Stimulated activated naive CD8-positive, alpha-beta T cell treated with anti-CD3 and anti-CD28 coated beads, Interleukin-15, Interleukin-2, amounts not matched to agents 100 ng/mL and 50 ng/mL, for 24 hours (primary cell): ENCODE measurements around the gene ADGRV1.

Source experiments
- H3K27ac Mint-ChIP-seq: one replicate; pipeline ENCODE4 v1.8.0; 2021; ENCODE audit warnings: mild to moderate bottlenecking, mixed read lengths
- H3K27me3 Mint-ChIP-seq: one replicate; pipeline ENCODE4 v1.8.0; 2021; ENCODE audit warnings: mixed read lengths
- H3K36me3 Mint-ChIP-seq: one replicate; pipeline ENCODE4 v1.8.0; 2021; ENCODE audit warnings: low read depth, mixed read lengths
- H3K4me1 Mint-ChIP-seq: one replicate; pipeline ENCODE4 v1.8.0; 2021; ENCODE audit warnings: low read depth, mixed read lengths
- H3K4me3 Mint-ChIP-seq: one replicate; pipeline ENCODE4 v1.8.0; 2021; ENCODE audit warnings: mild to moderate bottlenecking, mixed read lengths
- H3K9me3 Mint-ChIP-seq: one replicate; pipeline ENCODE4 v1.8.0; 2021; ENCODE audit warnings: mixed read lengths

The ADGRV1 gene

GRCh38 chr5:90849939-90850338, 291.3 kb downstream of the ADGRV1 start:
- no peaks in the 10 kb centered on the region for H3K36me3 Mint-ChIP-seq
- no peak overlapping the region for H3K27ac Mint-ChIP-seq

GRCh38 chr5:90852531-90852930, 293.9 kb downstream of the ADGRV1 start:
- Mint-ChIP-seq H3K36me3 (no peaks in the 10 kb centered on the region), H3K9me3 (no peaks in the 10 kb centered on the region), H3K27me3 (no peaks in the 10 kb centered on the region), H3K4me1 (no peaks in the 10 kb centered on the region), H3K4me3 (no peak overlapping the region), H3K27ac (no peak overlapping the region)

More at GRCh38 chr5:90849939-90850338, 291.3 kb downstream of the ADGRV1 start:
- no peaks in the 10 kb centered on the region for H3K4me1 Mint-ChIP-seq
- no peaks in the 10 kb centered on the region for H3K9me3 Mint-ChIP-seq
- H3K4me3 Mint-ChIP-seq, result no peak overlapping the region
- H3K27me3 Mint-ChIP-seq, result peaks cover 15% of the 10 kb centered on the region

GRCh38 chr5:90853750-90854149, 295.2 kb downstream of the ADGRV1 start:
- H3K27ac Mint-ChIP-seq, result no peak overlapping the region
- H3K9me3 Mint-ChIP-seq, result no peaks in the 10 kb centered on the region
- no peaks in the 10 kb centered on the region for H3K27me3 Mint-ChIP-seq
- H3K36me3 Mint-ChIP-seq, result no peaks in the 10 kb centered on the region
- no peaks in the 10 kb centered on the region for H3K4me1 Mint-ChIP-seq
- no peak overlapping the region for H3K4me3 Mint-ChIP-seq

- Mint-ChIP-seq H3K9me3 (no peaks in the 10 kb centered on the region), H3K27me3 (no peaks in the 10 kb centered on the region), H3K27ac (no peak overlapping the region), H3K4me3 (no peak overlapping the region), H3K4me1 (no peaks in the 10 kb centered on the region), H3K36me3 (no peaks in the 10 kb centered on the region)
Measured at GRCh38 chr5:90854169-90854568, 295.6 kb downstream of the ADGRV1 start.

DNA sequence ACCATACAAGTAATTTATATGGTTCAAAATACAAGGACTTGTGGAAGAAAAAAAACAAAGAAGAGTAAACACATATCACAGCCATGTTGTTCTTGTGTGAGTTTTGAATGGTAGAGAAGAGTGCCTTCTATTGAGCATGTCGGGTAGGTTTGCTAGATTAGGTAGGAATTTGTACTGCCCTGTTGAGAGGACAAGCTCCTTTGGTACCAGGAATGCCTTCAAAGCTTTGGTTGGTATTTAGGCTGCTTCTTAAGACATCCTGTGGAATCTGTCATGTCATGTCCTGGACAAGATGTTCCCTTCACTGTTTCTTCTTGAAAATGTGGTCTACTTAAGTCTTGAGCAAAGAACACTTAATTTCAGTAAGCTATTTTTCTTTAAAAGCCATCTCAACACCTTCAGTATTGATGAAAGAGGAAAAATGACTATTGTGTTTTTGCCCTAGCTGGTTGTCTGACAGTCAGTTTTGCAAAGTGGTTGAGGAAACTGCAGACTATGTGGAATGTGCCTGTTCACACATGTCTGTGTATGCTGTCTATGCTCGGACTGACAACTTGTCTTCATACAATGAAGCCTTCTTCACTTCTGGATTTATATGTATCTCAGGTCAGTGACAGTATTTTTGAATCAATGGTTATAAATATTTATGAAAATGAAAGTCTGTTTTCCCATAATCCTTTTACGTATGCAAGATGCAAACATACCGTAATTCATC, 296.9 kb downstream of the ADGRV1 start:
- H3K27ac Mint-ChIP-seq, result no peak overlapping the region
- no peaks in the 10 kb centered on the region for H3K36me3 Mint-ChIP-seq
- H3K4me1 Mint-ChIP-seq, result no peaks in the 10 kb centered on the region

GRCh38 chr5:90861843-90862586, 303.4 kb downstream of the ADGRV1 start:
- H3K27ac Mint-ChIP-seq, result no peak overlapping the region
- peaks cover 8% of the 10 kb centered on the region for H3K27me3 Mint-ChIP-seq
- H3K4me1 Mint-ChIP-seq, result no peaks in the 10 kb centered on the region
- H3K36me3 Mint-ChIP-seq, result no peaks in the 10 kb centered on the region
- H3K4me3 Mint-ChIP-seq, result no peak overlapping the region
- no peaks in the 10 kb centered on the region for H3K9me3 Mint-ChIP-seq

More for the DNA sequence above, 296.9 kb downstream of the ADGRV1 start:
- H3K4me3 Mint-ChIP-seq, result no peak overlapping the region
- H3K9me3 Mint-ChIP-seq, result no peaks in the 10 kb centered on the region
- H3K27me3 Mint-ChIP-seq, result no peaks in the 10 kb centered on the region

DNA sequence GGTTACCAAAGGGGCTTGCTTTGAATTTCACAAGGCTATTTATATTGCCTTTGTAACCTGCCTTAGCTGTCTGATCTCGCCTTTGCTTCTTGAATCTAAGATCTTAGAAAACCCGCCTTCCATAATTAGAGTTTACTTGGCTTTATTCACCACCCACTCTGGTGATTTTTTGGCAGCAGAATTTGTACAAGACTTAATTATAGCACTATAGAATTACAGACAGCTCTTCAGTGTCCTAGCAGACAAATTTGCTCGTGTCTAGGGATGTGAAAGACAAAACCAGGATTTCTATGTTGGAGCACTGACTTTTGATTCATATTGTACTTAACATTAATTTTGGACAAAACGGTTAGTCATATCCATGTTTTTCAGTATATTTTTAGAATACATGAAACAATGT, 306.6 kb downstream of the ADGRV1 start:
- H3K36me3 Mint-ChIP-seq, result no peaks in the 10 kb centered on the region
- H3K27me3 Mint-ChIP-seq, result peaks cover 17% of the 10 kb centered on the region
- peaks cover 6% of the 10 kb centered on the region for H3K4me1 Mint-ChIP-seq
- no peak overlapping the region for H3K27ac Mint-ChIP-seq
- no peaks in the 10 kb centered on the region for H3K9me3 Mint-ChIP-seq
- H3K4me3 Mint-ChIP-seq, result no peak overlapping the region

- Mint-ChIP-seq H3K27me3 (peaks cover 17% of the 10 kb centered on the region), H3K36me3 (no peaks in the 10 kb centered on the region), H3K9me3 (no peaks in the 10 kb centered on the region), H3K4me3 (no peak overlapping the region), H3K27ac (no peak overlapping the region), H3K4me1 (peaks cover 16% of the 10 kb centered on the region)
Measured at GRCh38 chr5:90866333-90866732, 307.7 kb downstream of the ADGRV1 start.

GRCh38 chr5:90866915-90867731, 308.5 kb downstream of the ADGRV1 start:
- H3K4me3 Mint-ChIP-seq, result no peak overlapping the region
- no peak overlapping the region for H3K27ac Mint-ChIP-seq
- H3K36me3 Mint-ChIP-seq, result no peaks in the 10 kb centered on the region
- H3K9me3 Mint-ChIP-seq, result no peaks in the 10 kb centered on the region
- H3K4me1 Mint-ChIP-seq, result peaks cover 24% of the 10 kb centered on the region
- peaks cover 17% of the 10 kb centered on the region for H3K27me3 Mint-ChIP-seq

DNA sequence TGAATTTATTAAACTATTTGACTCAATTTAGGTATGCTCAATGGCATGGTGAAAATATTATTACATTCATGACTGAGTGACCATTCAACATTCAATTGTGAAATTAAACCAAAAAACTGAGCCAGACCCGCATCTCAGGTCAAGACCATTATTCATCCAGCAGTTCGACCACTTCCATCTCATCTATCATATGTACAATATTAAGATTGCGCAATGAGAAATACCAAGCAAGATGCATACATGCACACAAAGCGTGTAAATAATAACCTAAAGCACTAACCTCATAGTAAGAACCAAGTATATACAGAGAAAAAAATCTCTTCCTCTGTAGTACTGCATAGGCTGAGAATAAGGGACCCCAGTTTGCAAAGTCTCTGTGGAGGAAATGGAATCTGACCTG, 310.2 kb downstream of the ADGRV1 start:
- no peaks in the 10 kb centered on the region for H3K9me3 Mint-ChIP-seq
- H3K27me3 Mint-ChIP-seq, result peaks cover 18% of the 10 kb centered on the region
- H3K4me1 Mint-ChIP-seq, result peaks cover 39% of the 10 kb centered on the region
- H3K27ac Mint-ChIP-seq, result no peak overlapping the region
- no peaks in the 10 kb centered on the region for H3K36me3 Mint-ChIP-seq
- no peak overlapping the region for H3K4me3 Mint-ChIP-seq

GRCh38 chr5:90871391-90871991, 312.9 kb downstream of the ADGRV1 start:
- Mint-ChIP-seq H3K27me3 (peaks cover 25% of the 10 kb centered on the region), H3K4me1 (peaks cover 46% of the 10 kb centered on the region), H3K27ac (peak overlapping the region; percentile 82), H3K36me3 (no peaks in the 10 kb centered on the region), H3K9me3 (no peaks in the 10 kb centered on the region), H3K4me3 (peak overlapping the region; percentile 42)

GRCh38 chr5:90873033-90873517, 314.5 kb downstream of the ADGRV1 start:
- Mint-ChIP-seq H3K27ac (peak overlapping the region; percentile 49), H3K36me3 (no peaks in the 10 kb centered on the region), H3K9me3 (no peaks in the 10 kb centered on the region), H3K4me3 (peak overlapping the region; percentile 3), H3K4me1 (peaks cover 51% of the 10 kb centered on the region), H3K27me3 (peaks cover 32% of the 10 kb centered on the region)

DNA sequence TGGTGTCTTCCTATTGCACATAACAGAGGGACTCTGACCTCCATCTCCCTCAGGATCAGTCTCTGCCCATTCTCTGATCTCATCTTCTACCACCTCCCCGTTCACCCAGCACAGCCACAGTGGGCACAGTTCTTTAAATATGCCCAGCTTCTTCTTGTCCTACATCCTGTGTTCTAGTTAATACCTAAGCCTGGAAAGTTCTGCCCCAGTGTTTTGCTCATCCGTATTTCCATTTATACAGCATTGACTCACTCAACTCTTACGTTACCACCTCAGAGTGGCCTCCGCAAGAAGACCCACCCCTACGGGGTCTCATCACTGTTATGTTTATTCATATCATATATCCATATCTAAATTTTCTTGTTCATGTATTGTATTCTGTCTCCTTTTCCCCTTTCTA, 315.5 kb downstream of the ADGRV1 start:
- Mint-ChIP-seq H3K4me1 (peaks cover 61% of the 10 kb centered on the region), H3K9me3 (no peaks in the 10 kb centered on the region), H3K27me3 (peaks cover 38% of the 10 kb centered on the region), H3K27ac (no peak overlapping the region), H3K4me3 (peak overlapping the region; percentile 0), H3K36me3 (no peaks in the 10 kb centered on the region)

DNA sequence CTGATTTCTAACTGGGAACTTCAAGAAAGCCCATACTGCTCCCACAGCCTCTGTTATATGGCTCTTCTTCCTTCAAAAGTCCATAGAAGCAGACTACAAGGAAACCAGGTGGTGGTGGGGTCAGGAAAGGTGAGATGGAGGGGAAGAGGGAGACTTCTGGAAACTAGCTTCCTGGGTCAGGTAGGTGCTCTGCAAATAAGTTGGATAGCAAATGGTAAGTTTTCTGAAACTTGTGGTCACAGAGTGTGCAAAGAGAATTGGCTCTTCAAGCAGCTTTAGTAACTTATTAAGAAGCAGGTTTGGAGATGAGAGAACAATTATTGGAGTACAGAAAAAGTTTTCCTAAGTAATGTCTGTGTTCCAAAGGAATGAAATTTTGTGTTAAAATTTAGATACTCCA, 316.9 kb downstream of the ADGRV1 start:
- Mint-ChIP-seq H3K27me3 (peaks cover 36% of the 10 kb centered on the region), H3K4me3 (no peak overlapping the region), H3K4me1 (peaks cover 52% of the 10 kb centered on the region), H3K36me3 (no peaks in the 10 kb centered on the region), H3K9me3 (no peaks in the 10 kb centered on the region), H3K27ac (no peak overlapping the region)
